GM19025 (cell line): ENCODE results near the gene NMNAT2.
"Not testable (repeated sequence)": the region's sequence is repeated elsewhere in the genome, so short reads cannot be mapped to it uniquely, and the experiment has no call there.

Experiments used
- ATAC-seq: cut with Tn5 transposase; IDR thresholded peaks from one replicate; pipeline ENCODE4 v1.9.1; 2021; ENCODE audit warnings: mild to moderate bottlenecking, low read depth, moderate library complexity; ENCODE audit not compliant: unreplicated experiment

NMNAT2 gene

DNA sequence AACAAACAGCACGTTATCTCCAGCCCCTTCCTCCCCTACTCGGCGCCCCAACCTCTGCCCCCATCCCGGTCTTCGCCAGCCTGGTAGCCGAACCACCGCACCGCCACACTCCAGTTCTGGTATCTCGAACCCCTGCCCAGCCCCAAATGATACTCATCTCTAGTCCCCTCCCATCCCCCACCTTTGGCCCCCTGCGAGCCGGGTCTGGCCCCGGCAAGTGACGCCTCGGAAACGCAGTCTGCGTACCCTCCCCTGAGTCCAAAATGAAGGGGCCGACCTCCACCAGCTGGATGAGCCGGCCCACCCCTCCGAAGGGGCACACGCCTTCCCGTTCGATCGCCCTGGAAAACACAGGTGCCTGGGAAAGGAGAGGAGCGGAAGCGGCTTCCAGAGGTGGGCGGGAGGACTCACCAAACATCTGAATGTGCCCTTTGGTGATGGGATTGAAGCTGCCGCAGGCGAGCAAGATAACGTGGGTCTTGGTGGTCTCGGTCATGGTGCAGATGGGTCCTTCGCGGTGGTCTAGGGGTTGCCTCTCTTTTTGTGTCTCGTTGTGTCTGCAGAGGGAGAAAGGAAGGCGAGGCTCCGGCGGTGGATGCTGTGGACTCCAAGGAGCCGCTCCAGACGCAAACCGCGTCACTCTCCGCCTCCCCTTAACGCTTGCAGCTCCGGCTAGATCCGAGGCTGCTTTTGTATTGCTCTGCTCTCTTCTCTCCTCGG is at the start of gene NMNAT2:
NMNAT2 (minus strand) TSS at position 609 of the 720 bp plus-strand sequence; CDS start at position 496, 113 bp downstream.
- no peak for ATAC-seq

DNA sequence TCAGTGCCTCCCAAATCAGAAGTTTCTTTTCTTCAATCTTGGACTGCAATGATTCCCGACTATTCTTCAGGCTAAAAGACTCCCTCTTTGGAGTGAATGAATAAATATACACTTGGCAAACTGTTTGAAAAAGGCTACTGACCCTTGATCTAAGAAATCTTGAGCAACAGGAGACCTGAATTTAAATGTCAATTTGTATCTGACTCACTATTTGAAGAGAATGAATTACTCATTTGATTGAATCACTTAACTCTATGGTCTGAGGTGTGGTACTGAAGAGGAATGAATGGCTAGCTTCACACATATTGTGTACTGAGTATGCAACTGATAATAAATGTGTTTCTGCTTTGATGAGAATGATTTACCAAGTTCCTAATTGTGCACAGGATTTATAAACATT is 49.5 kb upstream of the NMNAT2 start:
- no peak for ATAC-seq

DNA sequence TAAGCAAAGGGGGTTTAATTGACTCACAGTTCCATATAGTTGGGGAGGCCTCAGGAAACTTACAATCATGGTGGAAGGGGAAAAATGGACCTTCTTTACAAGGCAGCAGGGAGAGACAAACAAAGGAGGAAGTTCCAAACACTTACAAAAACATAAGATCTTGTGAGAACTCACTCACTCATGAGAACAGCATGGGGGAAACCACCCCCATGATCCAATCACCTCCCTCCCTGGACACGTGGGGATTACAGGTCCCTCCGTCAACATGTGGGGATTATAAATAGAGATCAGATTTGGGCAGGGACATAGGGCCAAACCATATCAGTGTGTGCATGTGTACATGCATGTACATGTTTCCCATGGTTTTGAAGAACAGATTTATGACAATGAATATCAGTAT is 48.6 kb upstream of the NMNAT2 start:
- ATAC-seq = no peak

DNA sequence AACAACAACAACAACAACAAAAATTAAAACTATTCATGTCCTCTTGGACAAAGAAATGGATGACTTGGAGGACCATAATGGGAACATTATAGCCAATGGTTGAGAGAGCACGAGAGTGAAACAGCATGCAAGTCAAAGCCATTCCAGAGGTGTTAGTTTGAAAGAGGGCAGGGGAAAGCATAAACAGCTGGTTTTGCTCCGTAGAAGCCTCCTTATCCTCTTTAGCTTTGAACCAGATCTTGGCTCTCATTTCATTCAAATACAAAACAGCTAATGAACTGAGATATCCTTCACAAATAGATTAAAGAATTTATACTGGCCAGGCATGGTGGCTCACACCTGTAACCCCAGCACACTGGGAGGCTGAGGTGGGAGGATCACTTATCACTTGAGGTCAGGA is 45.4 kb upstream of the NMNAT2 start:
- ATAC-seq = no peak

DNA sequence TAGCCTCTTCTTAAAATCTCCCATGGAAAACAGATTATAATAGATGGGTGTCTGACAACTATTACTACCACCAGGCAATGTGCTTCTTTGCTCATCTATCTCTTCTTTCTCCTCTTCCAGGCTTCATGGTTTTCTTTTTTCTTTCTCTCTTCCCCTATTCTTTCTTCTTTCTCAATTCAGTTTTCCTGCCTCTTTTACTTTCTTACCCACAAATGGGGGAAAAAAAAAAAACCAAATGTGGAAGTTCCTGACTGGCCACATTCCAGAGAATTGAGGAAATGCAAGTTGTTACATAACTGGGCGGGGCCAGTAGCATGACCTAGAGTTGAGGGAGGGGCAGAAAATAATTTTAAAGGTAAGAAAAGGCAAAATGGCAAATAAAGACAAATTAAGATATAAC is 43.2 kb upstream of the NMNAT2 start:
- no peak for ATAC-seq

DNA sequence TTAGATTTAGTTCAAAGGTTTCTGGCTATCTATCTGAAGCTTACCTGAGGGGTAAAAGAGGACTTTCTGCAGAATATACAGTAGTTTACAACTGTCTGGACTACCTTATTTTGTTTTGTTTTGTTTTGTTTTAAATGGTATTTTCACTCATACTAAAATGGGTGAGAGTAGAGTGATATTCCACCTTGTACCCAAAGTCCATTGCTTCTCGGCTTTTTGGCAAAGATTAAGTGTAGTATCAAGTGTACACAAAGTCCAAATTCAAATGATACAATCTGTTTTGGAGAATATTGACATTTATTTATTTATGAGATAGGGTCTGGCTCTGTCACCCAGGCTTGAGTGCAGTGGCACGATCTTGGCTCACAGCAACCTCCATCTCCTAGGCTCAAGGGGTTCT is 42.4 kb upstream of the NMNAT2 start:
- no peak for ATAC-seq

DNA sequence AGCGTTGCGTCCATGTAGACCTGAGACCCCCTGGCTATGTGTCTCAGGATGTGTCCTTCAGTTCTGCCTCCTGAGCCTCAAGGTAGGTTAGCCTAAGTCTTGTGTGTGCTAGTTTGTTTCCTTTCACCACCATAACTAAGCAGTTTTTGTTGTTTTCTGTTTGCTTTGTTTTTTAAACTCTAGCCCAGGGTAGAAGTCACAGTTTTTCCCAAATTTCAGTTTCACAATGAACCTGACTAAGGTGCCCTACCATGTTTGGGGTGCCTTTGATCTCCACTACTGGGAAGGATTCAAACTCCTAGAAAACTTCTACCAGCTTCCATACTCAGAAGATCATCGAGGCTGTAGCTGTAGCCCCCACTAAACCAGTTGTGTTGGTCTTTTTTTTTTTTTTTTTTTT is 39.3 kb upstream of the NMNAT2 start:
- ATAC-seq = no peak

DNA sequence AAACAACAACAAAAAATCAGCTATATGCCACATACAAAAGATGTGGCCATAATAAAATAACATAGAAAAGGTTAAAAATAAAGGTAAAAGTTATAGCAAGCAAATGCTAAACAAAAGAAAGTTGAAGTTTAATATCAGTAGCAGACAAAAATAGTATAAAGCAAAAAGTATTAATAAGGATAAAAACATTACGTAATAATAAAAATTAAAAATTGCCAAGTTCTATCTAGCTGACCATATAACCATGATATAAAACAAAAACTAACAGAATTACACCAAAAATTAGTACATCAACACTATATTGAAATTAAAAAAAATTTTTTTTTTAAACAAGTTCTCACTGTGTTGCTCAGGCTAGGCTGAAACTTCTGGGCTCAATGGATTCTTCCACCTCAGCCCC is 38.6 kb upstream of the NMNAT2 start:
- no peak for ATAC-seq

DNA sequence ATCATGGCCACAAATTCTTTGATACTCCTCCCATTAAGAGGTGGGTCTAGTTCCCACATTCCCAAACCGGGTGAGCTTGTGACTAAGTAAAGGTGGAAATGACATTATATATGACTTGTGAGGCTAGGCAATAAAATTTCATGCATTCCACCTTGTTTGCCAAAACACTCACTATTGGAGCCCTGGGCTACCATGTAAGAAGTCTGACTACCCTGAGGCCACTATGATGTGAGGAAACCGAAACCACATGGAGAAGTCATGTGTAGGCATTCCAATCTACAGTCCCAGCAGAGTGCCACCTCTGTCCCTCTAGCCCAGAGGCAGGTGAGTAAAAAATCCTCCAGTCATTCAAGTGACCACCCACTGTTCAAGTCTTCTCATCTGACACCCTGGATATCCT is 36.2 kb upstream of the NMNAT2 start:
- no peak for ATAC-seq

DNA sequence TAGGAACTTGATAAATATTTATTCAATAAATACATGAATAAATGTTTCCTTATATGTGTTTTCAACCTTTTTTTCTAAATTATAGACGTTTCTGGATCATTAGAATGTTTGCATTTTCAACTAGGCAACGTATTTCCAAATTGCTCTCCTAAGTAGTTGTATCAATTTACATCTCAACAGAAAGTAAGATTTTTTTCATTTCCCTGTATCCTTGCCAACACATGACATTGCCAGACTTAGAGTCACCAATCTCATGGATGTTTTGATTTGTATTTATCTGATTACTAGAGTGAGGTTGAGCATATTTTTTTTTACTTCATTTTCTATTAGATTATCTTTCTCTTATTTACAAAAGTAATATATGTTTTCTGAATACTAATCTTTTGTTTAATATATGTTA is 31.9 kb upstream of the NMNAT2 start:
- ATAC-seq = no peak

DNA sequence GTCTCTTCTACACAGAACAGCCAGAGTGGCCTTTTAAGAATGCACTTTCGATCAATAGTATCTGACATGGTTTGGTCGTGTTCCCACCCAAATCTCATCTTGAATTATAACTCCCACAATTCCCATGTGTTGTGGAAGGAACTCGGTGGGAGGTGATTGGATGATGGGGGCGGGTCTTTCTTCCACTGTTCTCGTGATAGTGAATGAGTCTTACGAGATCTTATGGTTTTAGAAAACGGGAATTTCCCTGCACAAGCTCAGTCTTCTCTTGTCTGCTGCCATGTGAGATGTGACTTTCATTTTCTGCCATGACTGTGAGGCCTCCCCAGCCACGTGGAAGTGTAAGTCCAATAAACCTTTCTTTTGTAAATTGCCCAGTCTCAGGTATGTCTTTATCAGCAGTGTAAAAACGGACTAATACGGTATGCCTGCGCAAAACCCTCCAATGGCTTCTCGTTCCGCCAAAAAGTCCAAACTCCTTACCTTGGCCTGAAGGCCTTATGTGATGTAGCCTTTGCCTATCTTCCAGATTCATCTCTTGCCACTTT is 31.1 kb upstream of the NMNAT2 start:
- no peak for ATAC-seq

DNA sequence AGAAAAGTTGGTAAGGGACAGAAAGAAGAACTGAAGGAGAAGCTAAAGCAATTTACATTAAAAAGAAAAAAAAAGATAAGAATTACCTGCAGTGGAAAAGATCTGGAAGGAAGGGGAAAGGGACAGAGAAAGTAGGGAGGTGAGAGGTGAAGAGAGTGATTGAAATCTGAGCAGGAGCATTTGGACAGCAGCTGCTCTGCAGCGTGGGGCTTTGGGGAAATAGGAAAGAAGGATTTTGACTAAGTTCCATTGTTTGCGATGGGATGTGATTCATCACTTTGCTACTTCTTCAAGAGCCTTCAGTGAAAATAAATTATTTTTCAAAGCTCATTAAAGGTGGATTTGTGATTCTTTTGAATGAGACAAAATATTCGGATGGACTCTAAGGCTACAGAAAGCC is 26.1 kb upstream of the NMNAT2 start:
- no peak for ATAC-seq

DNA sequence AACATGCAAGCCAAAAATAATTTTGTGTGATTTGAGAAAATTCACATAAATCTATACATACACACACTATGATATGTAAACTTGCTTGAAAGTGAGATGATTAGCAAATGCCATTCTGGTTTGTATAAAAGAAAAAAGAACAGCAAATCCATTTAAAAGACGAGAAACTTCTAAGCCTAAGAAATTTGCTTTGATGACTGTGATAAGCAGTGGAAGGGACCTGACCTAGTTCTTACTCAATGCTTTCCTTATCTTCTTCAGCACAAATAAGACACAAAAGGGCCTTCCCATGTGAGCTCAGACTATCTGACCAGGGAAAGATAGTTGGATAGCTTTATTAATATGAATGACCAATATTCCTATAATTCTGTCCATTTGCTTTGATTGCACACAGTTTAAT is 25.3 kb upstream of the NMNAT2 start:
- no peak for ATAC-seq

DNA sequence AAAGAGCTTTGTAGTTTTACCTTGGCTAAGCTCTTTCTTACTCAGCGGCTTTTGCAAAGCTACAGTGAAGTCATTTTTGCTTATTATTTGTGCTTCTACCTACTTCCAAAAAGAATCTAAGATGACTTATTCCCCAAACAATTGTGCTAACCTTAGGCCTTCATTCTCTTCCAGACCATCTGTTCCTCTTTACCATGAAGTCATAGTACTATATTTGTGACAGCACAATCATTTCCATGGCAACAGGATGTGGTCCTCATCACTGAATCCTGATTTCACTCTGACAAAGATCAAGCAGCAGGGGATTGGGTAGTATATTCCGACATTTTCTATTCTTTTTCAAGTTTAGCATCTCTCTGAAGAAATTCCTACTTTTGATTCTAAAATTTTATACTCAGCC is 24.8 kb upstream of the NMNAT2 start:
- no peak for ATAC-seq

DNA sequence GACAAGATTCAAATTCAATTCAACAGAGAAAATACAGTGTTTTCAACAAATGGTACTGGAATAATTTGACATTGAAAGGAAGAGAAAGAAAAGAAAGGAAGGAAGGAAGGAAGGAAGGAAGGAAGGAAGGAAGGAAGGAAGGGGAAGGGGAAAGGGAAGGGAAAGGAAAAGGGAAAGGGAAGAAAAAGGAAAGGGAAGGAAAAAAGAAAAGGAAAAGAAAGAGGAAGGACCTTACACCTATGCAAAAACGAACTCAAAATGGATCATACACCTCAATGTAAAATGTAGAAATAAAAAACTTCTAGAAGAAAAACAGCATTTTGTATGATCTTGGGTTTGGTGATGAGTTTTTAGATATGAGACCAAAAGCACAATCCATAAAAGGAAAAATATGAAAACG is 19.9 kb upstream of the NMNAT2 start:
- no peak for ATAC-seq

DNA sequence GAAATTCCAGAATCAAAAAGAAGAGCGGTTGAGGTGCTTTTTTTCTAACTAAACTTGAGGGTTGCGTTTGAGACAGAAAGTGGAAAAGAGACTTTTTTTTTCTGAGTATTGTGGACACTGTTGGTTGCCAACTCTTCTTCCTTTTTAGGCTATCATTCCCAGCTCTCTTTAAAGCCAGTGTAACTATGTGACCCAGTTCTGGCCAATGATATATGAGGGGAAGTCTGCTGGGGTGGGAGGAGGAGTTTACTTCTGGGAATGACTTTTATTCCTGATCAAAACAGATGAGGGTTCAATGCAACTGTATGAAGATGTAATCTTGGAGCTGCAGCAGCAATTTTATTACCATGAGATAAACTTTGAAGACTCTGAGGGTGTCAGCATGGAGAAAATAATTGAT is 17.3 kb upstream of the NMNAT2 start:
- ATAC-seq = no peak

DNA sequence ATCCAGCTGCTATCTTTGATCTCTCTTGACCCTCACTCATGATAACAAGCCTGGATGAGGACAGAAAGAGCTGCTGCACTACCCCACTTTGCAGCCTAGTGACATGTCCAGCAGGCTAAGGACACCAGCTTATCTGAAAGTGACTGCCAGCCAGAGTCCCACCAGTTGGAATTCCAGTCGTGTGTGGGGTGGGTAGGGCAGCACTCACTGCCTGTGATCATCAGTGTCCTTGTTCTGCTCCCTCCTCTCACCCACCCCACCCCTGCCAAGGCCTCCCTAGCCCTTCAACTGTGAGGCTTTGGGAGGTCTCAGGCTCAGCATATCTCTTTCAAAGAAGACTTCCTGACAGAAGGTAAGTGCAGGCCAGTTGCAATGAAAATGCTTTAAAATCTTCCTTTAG is 15.5 kb upstream of the NMNAT2 start:
- no peak for ATAC-seq

DNA sequence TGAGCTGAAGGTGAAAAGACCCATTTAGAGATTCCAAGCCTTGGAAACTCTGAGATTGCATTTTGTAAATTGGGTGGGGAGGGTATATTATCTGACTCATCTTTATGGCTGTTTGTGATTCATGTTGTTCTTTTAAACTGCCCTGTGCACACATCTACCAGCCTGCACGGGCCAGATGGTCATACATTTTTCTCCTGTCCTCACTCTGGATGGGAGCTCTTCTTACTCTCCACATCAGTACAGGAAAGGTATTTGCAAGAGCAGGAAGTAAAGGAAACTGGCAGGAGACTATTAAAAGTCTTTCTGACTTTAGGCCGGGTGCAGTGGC is 14.3 kb upstream of the NMNAT2 start:
- no peak for ATAC-seq

DNA sequence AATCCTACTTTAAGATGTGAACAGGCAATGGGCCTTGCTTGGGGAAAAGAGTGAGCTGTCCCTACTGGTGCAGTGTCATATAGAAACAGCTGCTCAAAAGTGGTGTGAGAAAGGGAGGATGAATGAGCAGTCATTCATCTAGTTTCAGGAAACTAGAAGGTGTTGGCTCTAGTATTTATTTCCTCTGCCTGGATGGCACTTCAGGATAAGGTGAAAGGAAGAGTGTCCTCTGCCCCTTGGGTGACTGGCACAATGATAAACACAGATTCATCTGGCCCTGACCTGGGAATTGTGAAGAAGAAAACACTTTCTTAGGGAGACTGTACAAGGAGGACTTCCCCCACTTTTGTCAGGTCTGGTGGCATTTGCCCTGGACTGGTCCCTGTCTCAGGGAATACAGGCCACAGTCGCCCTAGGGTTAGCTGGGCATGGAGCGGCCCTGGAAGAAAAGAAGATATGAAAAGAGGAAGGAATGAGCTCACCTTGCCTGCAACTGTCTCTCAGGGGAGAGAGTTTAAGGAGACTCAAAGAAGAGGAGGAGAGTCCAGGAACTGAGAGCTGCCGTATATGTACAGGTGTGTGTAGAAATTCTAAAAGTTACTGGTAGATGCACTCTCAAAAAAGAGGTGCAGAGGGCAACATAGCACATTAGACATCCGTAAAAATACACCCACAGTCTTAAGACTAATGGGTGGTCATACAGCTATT is 13.8 kb upstream of the NMNAT2 start:
- no peak for ATAC-seq

DNA sequence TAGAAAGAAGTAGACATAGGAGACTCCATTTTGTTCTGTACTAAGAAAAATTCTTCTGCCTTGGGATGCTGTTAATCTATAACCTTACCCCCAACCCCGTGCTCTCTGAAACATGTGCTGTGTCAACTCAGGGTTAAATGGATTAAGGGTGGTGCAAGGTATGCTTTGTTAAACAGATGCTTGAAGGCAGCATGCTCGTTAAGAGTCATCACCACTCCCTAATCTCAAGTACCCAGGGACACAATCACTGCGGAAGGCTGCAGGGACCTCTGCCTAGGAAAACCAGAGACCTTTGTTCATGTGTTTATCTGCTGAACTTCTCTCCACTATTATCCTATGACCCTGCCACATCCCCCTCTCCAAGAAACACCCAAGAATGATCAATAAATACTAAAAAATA is 9.4 kb upstream of the NMNAT2 start:
- not testable (repeated sequence) for ATAC-seq

DNA sequence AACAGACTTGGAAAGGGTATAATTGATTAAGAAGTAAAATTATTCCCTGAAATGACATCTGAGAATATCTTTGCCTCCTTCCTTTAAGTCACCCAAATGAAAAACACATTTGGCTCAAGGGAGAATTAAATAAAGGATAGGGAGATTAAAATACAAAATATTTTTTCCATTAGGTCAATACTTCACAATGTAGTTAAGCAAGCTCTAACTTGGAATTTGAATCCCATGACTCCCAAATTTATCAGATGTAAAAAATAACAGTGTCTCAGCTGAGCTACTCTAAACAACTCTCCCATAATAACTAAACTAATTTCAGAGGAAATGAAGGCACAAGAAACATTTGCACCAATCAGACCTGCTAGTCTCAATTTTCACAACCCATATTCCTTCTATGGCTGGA is 6.5 kb upstream of the NMNAT2 start:
- no peak for ATAC-seq

DNA sequence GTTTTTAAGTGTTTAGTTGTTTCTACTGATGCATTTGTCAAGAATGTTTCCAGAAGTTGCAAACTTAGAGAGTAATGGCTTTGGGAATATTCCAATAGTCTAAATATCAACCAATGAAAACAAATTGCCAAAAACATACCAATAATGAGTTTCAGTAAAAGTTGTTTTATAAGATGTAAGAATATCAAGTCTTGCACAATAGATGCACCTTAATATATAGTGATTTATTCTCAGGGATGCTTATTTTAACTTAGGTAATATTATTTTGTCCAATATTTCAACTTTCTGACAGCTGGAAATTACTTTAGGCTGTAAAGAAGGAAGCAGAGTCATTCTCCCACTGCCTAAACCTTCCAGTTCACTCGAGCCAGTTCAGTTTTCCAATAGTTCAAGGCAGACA is 5.4 kb upstream of the NMNAT2 start:
- no peak for ATAC-seq
